ENCODE results near the gene ALDH3A1.
A peak's percentile ranks its signal among the peaks of the same experiment; 100 is the strongest.

The ALDH3A1 gene

GRCh38 chr17:19731626-19732025, 16.5 kb downstream of the ALDH3A1 start:
- in situ Hi-C loops (cut with HindIII; ENCODE audit: low pct_unique_long_range_greater_than_20kb, low sequenced_read_pairs), result no loop called here
- no peak for TF ChIP-seq JUND (IDR thresholded peaks at IDR 0.05; ENCODE audit: low read depth)
- no peak for DNase-seq (ENCODE audit: low read depth in 1 of 2, low spot score in 1 of 2)

DNA sequence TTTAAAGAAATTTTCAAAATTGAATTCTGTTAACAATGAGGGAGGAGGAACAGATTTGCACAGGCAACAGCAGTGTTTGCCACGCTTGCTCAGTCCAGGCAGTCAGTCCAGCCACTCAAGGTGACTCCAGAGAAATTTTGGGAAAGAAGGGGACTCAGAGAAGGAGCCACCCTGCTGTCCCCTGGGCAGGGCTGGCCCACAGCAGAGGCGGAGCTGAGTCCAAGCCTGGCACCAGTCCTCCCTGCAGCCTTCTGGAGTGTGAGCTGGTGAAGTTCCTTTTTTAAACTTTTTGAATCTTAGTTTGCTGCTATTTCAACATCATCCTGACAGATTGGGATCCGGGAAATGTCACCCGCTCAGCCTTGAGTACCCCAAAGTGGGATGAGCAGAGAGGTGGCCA, 17.3 kb downstream of the ALDH3A1 start:
- in situ Hi-C loops (cut with HindIII; ENCODE audit: low pct_unique_long_range_greater_than_20kb, low sequenced_read_pairs), result no loop called here
- no peak for TF ChIP-seq JUND (IDR thresholded peaks at IDR 0.05; ENCODE audit: low read depth)
- DNase-seq (ENCODE audit: low read depth in 1 of 2, low spot score in 1 of 2), result no peak

DNA sequence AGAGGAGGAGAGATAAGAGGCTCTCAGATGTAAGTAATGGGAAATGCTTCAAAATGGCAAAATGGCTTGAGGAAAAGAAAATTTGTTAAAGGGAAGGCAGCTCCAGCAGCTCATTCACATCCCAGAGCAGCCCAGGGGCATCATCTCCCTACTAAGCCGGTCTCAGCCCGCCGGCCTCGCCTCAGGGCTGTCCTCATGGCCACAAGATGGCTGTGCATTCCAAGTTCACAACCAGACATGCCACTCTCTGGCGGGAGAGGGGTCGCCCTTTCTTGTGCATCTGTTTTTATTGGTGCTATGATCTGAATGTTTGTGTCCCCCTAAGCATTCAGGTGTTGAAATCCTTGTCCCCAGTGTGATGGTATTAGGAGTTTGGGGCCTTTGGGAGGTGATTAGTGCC, 18.2 kb downstream of the ALDH3A1 start:
- in situ Hi-C loops (cut with HindIII; ENCODE audit: low pct_unique_long_range_greater_than_20kb, low sequenced_read_pairs), result no loop called here
- no peak for DNase-seq (ENCODE audit: low read depth in 1 of 2, low spot score in 1 of 2)
- no peak for TF ChIP-seq JUND (IDR thresholded peaks at IDR 0.05; ENCODE audit: low read depth)

- in situ Hi-C loops (cut with HindIII; ENCODE audit: low pct_unique_long_range_greater_than_20kb, low sequenced_read_pairs), result no loop called here
- DNase-seq (ENCODE audit: low read depth in 1 of 2, low spot score in 1 of 2), result peak; percentile 69 to 75
- no peak for TF ChIP-seq JUND (IDR thresholded peaks at IDR 0.05; ENCODE audit: low read depth)
Observed at GRCh38 chr17:19728084-19728495, 20.0 kb downstream of the ALDH3A1 start.

DNA sequence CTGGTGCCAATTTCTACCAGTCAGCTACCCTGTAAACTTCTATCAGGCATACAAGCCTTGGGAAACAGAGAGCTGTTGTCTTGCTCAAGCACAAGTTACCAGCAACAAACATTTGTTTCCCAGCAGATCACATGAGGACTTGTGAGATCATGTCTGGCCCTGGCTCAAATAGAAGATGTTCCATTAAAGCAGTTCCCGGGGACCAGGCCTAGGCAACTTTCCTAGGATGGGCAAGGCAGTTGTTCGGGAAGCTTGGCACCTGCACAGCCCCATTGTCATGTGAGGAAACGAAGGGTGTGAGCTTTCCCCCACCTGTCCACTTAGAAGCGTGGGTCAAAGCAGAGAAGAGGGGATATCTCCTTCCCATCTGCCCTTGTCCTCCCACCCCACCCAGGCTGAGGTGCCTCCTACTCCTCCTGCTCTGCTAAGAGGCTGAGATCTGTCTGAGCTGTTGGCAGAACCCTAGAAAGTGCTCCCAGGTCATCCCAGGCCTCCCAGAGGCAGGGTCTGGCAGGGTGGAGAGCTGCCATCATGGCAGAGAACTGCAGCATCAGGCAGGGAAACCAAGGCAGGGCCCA, 20.5 kb downstream of the ALDH3A1 start:
- no peak for TF ChIP-seq JUND (IDR thresholded peaks at IDR 0.05; ENCODE audit: low read depth)
- in situ Hi-C loops (cut with HindIII; ENCODE audit: low pct_unique_long_range_greater_than_20kb, low sequenced_read_pairs), result no loop called here
- DNase-seq (ENCODE audit: low read depth in 1 of 2, low spot score in 1 of 2), result peak in 1 of 2 experiments; percentile 49

- TF ChIP-seq JUND (IDR thresholded peaks at IDR 0.05; ENCODE audit: low read depth), result no peak
- in situ Hi-C loops (cut with HindIII; ENCODE audit: low pct_unique_long_range_greater_than_20kb, low sequenced_read_pairs), result no loop called here
- DNase-seq (ENCODE audit: low read depth in 1 of 2, low spot score in 1 of 2), result no peak
Observed at GRCh38 chr17:19726631-19727376, 21.3 kb downstream of the ALDH3A1 start.

DNA sequence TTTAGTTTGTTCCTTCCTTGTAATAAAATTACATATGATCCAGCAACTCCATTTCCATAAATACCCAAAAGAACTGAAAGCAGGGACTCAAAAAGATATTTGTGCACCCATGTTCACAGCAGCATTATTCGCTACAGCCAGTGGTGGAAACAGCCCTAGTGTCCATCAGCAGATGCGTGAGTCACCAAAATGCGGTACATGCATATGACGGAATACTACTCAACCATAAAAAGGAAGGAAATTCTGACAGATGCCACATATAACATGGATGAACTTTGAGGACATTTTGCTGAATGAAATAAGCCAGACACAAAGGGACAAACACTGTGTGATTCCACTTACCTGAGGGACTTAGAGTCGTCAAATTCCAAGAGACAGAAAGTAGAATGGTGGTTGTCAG, 22.6 kb downstream of the ALDH3A1 start:
- in situ Hi-C loops (cut with HindIII; ENCODE audit: low pct_unique_long_range_greater_than_20kb, low sequenced_read_pairs), result no loop called here
- no peak for TF ChIP-seq JUND (IDR thresholded peaks at IDR 0.05; ENCODE audit: low read depth)
- DNase-seq (ENCODE audit: low read depth in 1 of 2, low spot score in 1 of 2), result no peak

GRCh38 chr17:19724501-19725420, 23.3 kb downstream of the ALDH3A1 start:
- peak; percentile 71 to 84 for DNase-seq (ENCODE audit: low read depth in 1 of 2, low spot score in 1 of 2)
- in situ Hi-C loops (cut with HindIII; ENCODE audit: low pct_unique_long_range_greater_than_20kb, low sequenced_read_pairs), result no loop called here
- TF ChIP-seq JUND (IDR thresholded peaks at IDR 0.05; ENCODE audit: low read depth), result no peak

DNA sequence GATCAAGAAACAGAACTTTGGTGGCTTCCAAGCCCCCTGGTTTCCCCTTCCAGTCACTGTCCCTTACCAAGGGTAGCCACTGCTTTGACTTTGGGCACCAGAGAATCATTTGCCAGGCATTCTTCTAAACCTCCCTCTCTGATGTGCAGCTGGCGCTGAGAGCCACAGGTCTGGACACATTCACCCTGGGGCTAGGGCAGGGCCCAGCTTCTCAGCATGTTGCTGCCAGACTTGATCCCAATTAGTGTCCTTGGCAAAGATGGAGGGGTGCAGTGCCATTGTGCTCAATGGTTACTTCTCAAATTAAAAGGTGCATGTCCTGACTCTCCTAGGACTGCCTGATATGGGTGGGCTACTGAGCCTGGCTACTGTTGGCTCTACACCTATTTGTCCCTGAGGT, 24.1 kb downstream of the ALDH3A1 start:
- peak; percentile 46 to 60 for DNase-seq (ENCODE audit: low read depth in 1 of 2, low spot score in 1 of 2)
- in situ Hi-C loops (cut with HindIII; ENCODE audit: low pct_unique_long_range_greater_than_20kb, low sequenced_read_pairs), result no loop called here
- no peak for TF ChIP-seq JUND (IDR thresholded peaks at IDR 0.05; ENCODE audit: low read depth)

DNA sequence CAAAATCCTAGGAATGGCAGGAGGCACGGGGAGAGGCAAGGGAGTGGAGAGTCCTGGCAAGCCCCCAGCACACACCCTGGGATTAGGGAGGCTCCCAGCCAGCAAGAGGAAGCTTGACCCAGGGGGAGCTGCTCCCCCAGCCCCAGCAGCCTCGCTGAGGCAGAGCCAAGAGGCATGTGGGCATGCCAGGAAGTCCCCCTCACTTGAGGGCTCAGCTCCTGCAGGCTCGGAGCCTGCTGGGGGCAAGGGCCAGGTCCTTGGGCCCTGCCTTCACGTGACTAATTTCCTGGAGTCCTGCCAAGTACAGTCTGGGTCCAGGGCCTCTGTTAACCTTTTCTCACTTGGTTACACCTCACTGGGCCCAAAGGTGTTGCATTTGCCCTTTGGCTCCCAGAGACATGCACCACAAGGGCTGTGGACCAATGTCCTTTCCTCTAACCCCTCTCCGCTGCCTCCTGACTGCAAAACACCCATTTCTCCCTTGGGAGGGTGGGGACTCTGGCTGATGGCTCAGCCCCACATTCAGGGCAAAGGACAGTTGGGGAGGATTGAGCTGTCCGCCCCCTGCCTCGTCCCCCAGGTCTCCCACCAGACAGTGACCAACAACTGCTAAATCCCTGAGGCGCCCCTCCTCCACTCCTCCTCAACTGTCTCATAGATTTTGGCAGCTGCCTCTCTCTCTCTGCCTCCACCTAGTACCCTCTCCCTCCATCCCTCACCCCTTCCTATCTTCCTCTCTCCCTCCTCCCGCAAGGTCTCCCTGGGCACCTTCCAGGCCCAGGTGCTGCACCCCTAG, 27.3 kb downstream of the ALDH3A1 start:
- DNase-seq (ENCODE audit: low read depth in 1 of 2, low spot score in 1 of 2), result no peak
- no peak for TF ChIP-seq JUND (IDR thresholded peaks at IDR 0.05; ENCODE audit: low read depth)
- in situ Hi-C loops (cut with HindIII; ENCODE audit: low pct_unique_long_range_greater_than_20kb, low sequenced_read_pairs), result no loop called here

DNA sequence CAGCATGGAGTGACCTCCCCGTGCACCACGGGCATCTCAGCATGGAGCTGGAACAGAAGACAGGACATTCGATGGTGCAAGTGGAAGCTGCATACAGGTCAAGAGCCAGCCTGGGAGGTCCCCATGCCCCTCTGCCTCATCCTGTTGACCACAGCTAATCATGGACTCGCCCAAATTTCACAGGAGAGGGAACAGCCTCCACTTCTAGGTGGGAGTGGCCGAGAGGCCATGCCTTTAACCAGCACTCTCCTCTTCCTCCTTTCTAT, 28.0 kb downstream of the ALDH3A1 start:
- in situ Hi-C loops (cut with HindIII; ENCODE audit: low pct_unique_long_range_greater_than_20kb, low sequenced_read_pairs), result no loop called here
- no peak for TF ChIP-seq JUND (IDR thresholded peaks at IDR 0.05; ENCODE audit: low read depth)

More for the DNA sequence above, 28.0 kb downstream of the ALDH3A1 start:
- no peak for DNase-seq (ENCODE audit: low read depth in 1 of 2, low spot score in 1 of 2)
